DMS53 treated with DMSO at 0.1 percent for 48 hours (cell line): ENCODE data around the gene ETFDH.
"Not testable (repeated sequence)": the region's sequence is repeated elsewhere in the genome, so short reads cannot be mapped to it uniquely, and the experiment has no call there.

Experiments
- DNase-seq: peaks from one replicate; lab custom pipeline; 2025; ENCODE audit not compliant: unreplicated experiment; lab: John Stamatoyannopoulos, UW

Gene ETFDH

GRCh38 chr4:158676076-158676475 is 4.0 kb downstream of the ETFDH start:
- DNase-seq = no peak

GRCh38 chr4:158678767-158679166 is 6.7 kb downstream of the ETFDH start:
- no peak for DNase-seq

GRCh38 chr4:158681629-158682028 is 9.5 kb downstream of the ETFDH start:
- no peak for DNase-seq

GRCh38 chr4:158682066-158682465 is 10.0 kb downstream of the ETFDH start:
- no peak for DNase-seq

GRCh38 chr4:158688813-158689212 is 16.7 kb downstream of the ETFDH start:
- no peak for DNase-seq

- no peak for DNase-seq
Observed at GRCh38 chr4:158704274-158704673, 32.2 kb downstream of the ETFDH start.

GRCh38 chr4:158710814-158711213 is 38.7 kb downstream of the ETFDH start:
- DNase-seq = no peak

- DNase-seq = not testable (repeated sequence)
Observed at GRCh38 chr4:158712622-158713021, 40.5 kb downstream of the ETFDH start.

GRCh38 chr4:158714937-158715336 is 42.8 kb downstream of the ETFDH start:
- no peak for DNase-seq

- no peak for DNase-seq
Observed at GRCh38 chr4:158715802-158716201, 43.7 kb downstream of the ETFDH start.

GRCh38 chr4:158721680-158722079 is 49.6 kb downstream of the ETFDH start:
- DNase-seq = no peak

- no peak for DNase-seq
Observed at GRCh38 chr4:158722291-158722916, 50.3 kb downstream of the ETFDH start.

GRCh38 chr4:158722917-158723793 is 51.1 kb downstream of the ETFDH start, which contains the start of gene PPID:
Gene PPID (minus strand): TSS chr4:158723396. CDS start chr4:158723288, 108 bp downstream.
- peak; percentile 84 for DNase-seq

GRCh38 chr4:158724637-158725036 is 52.5 kb downstream of the ETFDH start:
- DNase-seq = no peak

- DNase-seq = no peak
Observed at GRCh38 chr4:158726633-158727032, 54.5 kb downstream of the ETFDH start.

GRCh38 chr4:158728236-158728635 is 56.1 kb downstream of the ETFDH start:
- DNase-seq = no peak

GRCh38 chr4:158729716-158730559 is 57.8 kb downstream of the ETFDH start:
- peak; percentile 38 for DNase-seq

GRCh38 chr4:158738866-158739265 is 66.8 kb downstream of the ETFDH start:
- no peak for DNase-seq

- DNase-seq = no peak
Observed at GRCh38 chr4:158739600-158739999, 67.5 kb downstream of the ETFDH start.

GRCh38 chr4:158741326-158742021 is 69.4 kb downstream of the ETFDH start:
- no peak for DNase-seq

GRCh38 chr4:158746537-158746936 is 74.4 kb downstream of the ETFDH start:
- not testable (repeated sequence) for DNase-seq
